ENCODE data around the gene KLHL29.

KLHL29 gene

GRCh38 chr2:23664066-23664788, 279.2 kb downstream of the KLHL29 start:
- in situ Hi-C loops (cut with MboI; ENCODE audit: low sequenced_read_pairs): no loop called here

GRCh38 chr2:23666241-23666979, 281.4 kb downstream of the KLHL29 start:
- in situ Hi-C loops (cut with MboI; ENCODE audit: low sequenced_read_pairs): no loop called here

GRCh38 chr2:23666980-23667357, 282.0 kb downstream of the KLHL29 start:
- in situ Hi-C loops (cut with MboI; ENCODE audit: low sequenced_read_pairs): no loop called here

GRCh38 chr2:23668756-23669304, 283.9 kb downstream of the KLHL29 start:
- in situ Hi-C loops (cut with MboI; ENCODE audit: low sequenced_read_pairs): no loop called here

- in situ Hi-C loops (cut with MboI; ENCODE audit: low sequenced_read_pairs): no loop called here
These were observed 284.6 kb downstream of the KLHL29 start for GRCh38 chr2:23669413-23670244.

- in situ Hi-C loops (cut with MboI; ENCODE audit: low sequenced_read_pairs): no loop called here
These were observed 285.2 kb downstream of the KLHL29 start for GRCh38 chr2:23670245-23670592.

- in situ Hi-C loops (cut with MboI; ENCODE audit: low sequenced_read_pairs): no loop called here
These were observed 288.1 kb downstream of the KLHL29 start for GRCh38 chr2:23673082-23673481.

GRCh38 chr2:23673830-23674679, 289.1 kb downstream of the KLHL29 start:
- in situ Hi-C loops (cut with MboI; ENCODE audit: low sequenced_read_pairs): no loop called here

GRCh38 chr2:23675506-23675905, 290.5 kb downstream of the KLHL29 start:
- in situ Hi-C loops (cut with MboI; ENCODE audit: low sequenced_read_pairs): no loop called here

GRCh38 chr2:23677836-23678235, 292.9 kb downstream of the KLHL29 start:
- in situ Hi-C loops (cut with MboI; ENCODE audit: low sequenced_read_pairs): no loop called here

GRCh38 chr2:23679044-23679443, 294.1 kb downstream of the KLHL29 start:
- in situ Hi-C loops (cut with MboI; ENCODE audit: low sequenced_read_pairs): no loop called here

GRCh38 chr2:23680951-23681350, 296.0 kb downstream of the KLHL29 start:
- in situ Hi-C loops (cut with MboI; ENCODE audit: low sequenced_read_pairs): no loop called here

- in situ Hi-C loops (cut with MboI; ENCODE audit: low sequenced_read_pairs): no loop called here
These were observed 296.6 kb downstream of the KLHL29 start for GRCh38 chr2:23681356-23682140.

- in situ Hi-C loops (cut with MboI; ENCODE audit: low sequenced_read_pairs): no loop called here
These were observed 297.5 kb downstream of the KLHL29 start for GRCh38 chr2:23682481-23682880.

- in situ Hi-C loops (cut with MboI; ENCODE audit: low sequenced_read_pairs): no loop called here
These were observed 298.0 kb downstream of the KLHL29 start for GRCh38 chr2:23683001-23683400.

- in situ Hi-C loops (cut with MboI; ENCODE audit: low sequenced_read_pairs): no loop called here
These were observed 299.6 kb downstream of the KLHL29 start for GRCh38 chr2:23684395-23685176.

GRCh38 chr2:23685181-23685580, 300.2 kb downstream of the KLHL29 start:
- in situ Hi-C loops (cut with MboI; ENCODE audit: low sequenced_read_pairs): no loop called here

GRCh38 chr2:23685706-23686105, 300.7 kb downstream of the KLHL29 start:
- in situ Hi-C loops (cut with MboI; ENCODE audit: low sequenced_read_pairs): no loop called here
